Spinal cord (tissue), 10 donors: ENCODE measurements around the gene AFG1L. TPM values are rescaled to one million over a fixed set of nuclear protein-coding genes. Genes with fewer than 3 reads are reported as not detected.
"Not testable (repeated sequence)": the region's sequence is repeated elsewhere in the genome, so short reads cannot be mapped to it uniquely, and the experiment has no call there.

Experiments
- DNase-seq, 6 donors: peaks; one replicate each; pipeline versions ENCODE4 v3.0.0 to v3.0.0-alpha.2; 2013 to 2015; ENCODE audit warnings: low spot score in 6 of 6, low read depth in 4 of 6
- H3K27ac ChIP-seq: one replicate; pipeline ENCODE4 v1.5.1; 2013; ENCODE audit warnings: low read depth, low read length, control low read depth
- H3K27me3 ChIP-seq: one replicate; pipeline ENCODE4 v1.6.1; 2013; ENCODE audit warnings: low read length; ENCODE audit not compliant: control insufficient read depth, insufficient read depth
- H3K36me3 ChIP-seq: one replicate; pipeline ENCODE4 v1.6.1; 2013; ENCODE audit warnings: low read length; ENCODE audit not compliant: control insufficient read depth, insufficient read depth
- H3K4me1 ChIP-seq: one replicate; pipeline ENCODE4 v1.6.1; 2013; ENCODE audit warnings: low read length; ENCODE audit not compliant: control insufficient read depth, insufficient read depth
- H3K4me3 ChIP-seq: one replicate; pipeline ENCODE4 v1.5.1; 2013; ENCODE audit warnings: low read depth, low read length, control low read depth
- H3K9me3 ChIP-seq: one replicate; pipeline ENCODE4 v1.6.1; 2013; ENCODE audit warnings: low read length; ENCODE audit not compliant: control insufficient read depth, insufficient read depth
- WGBS: methylation state at CpG from one replicate; pipeline ENCODE4 v1.1.5; 2013; ENCODE audit warnings: missing lambda C conversion rate; ENCODE audit not compliant: insufficient coverage; 5-methylcytosine and 5-hydroxymethylcytosine counted together
- polyA plus RNA-seq, 2 donors: library from polyadenylated mRNA; unstranded; fragments of 120-200 nt; gene quantifications; one replicate each; pipeline ENCODE4 v1.2.1, GENCODE V29; 2013; ENCODE audit not compliant: insufficient read length in 2 of 2
- total RNA-seq, 2 donors: library from RNA; depleted of rRNA in 1 of 2; stranded (reverse); fragments of 120-200 nt in 1 of 2; fragments of >200 nt in 1 of 2; gene quantifications; one replicate each; pipeline versions ENCODE4 v1.2.3 to v1.2.4, GENCODE V29; 2013 to 2014
- donor health status: healthy.

Gene AFG1L
- total and polyA plus RNA-seq, 4 donors = 5.6 to 12.0 (median 9.5) TPM

DNA sequence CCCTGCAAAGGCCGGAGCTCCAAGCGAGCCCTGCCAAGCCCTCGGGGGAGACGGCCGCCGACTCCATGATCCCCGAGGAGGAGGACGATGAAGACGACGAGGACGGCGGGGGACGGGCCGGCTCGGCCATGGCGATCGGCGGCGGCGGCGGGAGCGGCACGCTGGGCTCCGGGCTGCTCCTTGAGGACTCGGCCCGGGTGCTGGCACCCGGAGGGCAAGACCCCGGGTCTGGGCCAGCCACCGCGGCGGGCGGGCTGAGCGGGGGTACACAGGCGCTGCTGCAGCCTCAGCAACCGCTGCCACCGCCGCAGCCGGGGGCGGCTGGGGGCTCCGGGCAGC, 266.4 kb downstream of the AFG1L start:
- H3K9me3 ChIP-seq, H3K36me3 ChIP-seq, H3K27me3 ChIP-seq, DNase-seq: not testable (repeated sequence)
- peaks cover 23% of the 10 kb centered on the region for H3K4me1 ChIP-seq
- H3K27ac ChIP-seq = peak overlapping the region; percentile 81
- WGBS = 0% methylated on average over 15 of the region's 40 CpGs
- H3K4me3 ChIP-seq = peak overlapping the region; percentile 94

DNA sequence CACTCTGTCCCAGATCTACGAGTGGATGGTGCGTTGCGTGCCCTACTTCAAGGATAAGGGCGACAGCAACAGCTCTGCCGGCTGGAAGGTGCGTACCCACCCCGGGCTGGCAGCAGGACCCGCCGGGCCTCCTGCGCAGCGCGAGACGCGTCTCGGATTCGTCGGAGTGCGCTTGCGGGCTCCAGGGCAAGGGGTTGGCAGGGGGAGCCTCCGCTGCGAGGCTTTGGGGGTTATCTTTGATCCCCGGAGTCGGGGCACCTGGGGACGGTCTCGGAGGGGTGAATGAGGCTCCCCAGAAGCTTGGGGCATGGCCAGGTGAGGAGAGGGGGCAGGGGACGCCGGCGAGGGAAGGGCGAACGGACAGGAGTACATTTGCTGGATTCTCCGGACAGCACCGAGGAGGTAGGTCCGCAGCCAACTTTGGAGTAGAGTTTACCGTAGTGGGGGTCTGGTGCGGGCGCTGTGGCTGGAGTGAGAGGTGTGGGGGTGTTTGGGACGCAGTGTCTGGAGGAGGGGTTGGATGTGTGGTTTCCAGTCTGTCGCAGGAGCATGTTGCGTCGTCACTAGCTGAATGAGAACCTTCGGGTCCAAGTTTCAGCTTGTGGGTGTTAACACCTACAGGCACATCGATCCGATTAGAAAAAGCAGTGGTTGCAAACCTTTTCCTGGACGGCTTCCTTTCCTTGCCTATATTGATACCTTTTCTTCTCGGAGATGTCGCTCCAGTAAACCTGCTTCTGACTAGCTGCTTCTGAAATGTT, 267.1 kb downstream of the AFG1L start:
- WGBS = 4% methylated on average over 46 of the region's 46 CpGs
- Histone ChIP-seq H3K36me3 (peaks cover 8% of the 10 kb centered on the region), H3K27ac (peak overlapping the region; percentile 75), H3K27me3 (no peaks in the 10 kb centered on the region), H3K4me1 (peaks cover 19% of the 10 kb centered on the region), H3K4me3 (peak overlapping the region; percentile 77), H3K9me3 (no peaks in the 10 kb centered on the region)
- DNase-seq = peak in 2 of 6 donors; percentile 41 to 55

DNA sequence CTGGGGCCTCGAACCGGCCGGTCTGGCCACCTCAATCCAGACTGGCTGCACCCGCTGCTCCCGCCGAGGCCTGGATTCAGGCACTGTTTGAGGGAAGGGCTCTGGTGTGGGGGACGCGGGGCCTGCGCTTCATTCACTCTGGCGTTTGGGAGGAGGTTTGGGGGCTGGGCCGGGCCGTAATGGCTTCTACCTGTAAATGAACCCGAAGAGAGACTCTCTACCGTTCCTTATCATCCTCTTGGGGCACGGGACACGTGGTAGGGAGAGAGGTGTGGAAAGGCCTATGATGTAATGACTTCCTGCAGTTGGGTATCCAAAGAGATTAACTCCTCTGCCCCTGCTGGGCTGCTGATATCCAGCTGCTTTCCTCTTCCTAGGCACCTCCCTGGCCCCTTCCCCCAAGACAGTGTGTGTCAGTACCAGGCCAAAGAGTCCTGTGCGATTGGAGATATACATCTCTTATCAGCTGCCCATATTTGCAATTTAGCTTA, 267.7 kb downstream of the AFG1L start:
- peak overlapping the region; percentile 75 for H3K27ac ChIP-seq
- H3K4me1 ChIP-seq = peaks cover 12% of the 10 kb centered on the region
- H3K36me3 ChIP-seq = peaks cover 12% of the 10 kb centered on the region
- peak in 2 of 6 donors; percentile 63 to 68 for DNase-seq
- H3K27me3 ChIP-seq = no peaks in the 10 kb centered on the region
- no peaks in the 10 kb centered on the region for H3K9me3 ChIP-seq
- peak overlapping the region; percentile 77 for H3K4me3 ChIP-seq
- WGBS = 6% methylated on average over 9 of the region's 17 CpGs

DNA sequence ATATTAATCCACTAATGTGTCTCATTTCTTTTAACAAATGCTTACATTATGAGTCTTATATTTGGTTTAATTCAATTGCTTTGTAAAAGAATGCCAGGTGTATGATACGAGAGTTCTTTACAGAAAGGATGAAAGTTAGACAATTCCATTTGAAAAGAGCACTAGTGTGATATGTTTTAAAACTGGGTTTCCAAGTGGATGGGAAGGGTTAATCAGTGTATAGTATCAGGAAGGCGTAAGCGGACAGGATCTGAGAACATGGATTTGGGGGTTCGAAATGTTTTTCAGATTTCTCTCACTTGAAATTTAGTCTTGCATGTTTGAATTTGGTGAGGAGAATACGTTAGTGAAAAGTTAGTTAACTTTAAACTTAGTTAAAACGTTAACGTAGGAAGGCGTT, 268.4 kb downstream of the AFG1L start:
- DNase-seq = no peak
- peaks cover 17% of the 10 kb centered on the region for H3K36me3 ChIP-seq

DNA sequence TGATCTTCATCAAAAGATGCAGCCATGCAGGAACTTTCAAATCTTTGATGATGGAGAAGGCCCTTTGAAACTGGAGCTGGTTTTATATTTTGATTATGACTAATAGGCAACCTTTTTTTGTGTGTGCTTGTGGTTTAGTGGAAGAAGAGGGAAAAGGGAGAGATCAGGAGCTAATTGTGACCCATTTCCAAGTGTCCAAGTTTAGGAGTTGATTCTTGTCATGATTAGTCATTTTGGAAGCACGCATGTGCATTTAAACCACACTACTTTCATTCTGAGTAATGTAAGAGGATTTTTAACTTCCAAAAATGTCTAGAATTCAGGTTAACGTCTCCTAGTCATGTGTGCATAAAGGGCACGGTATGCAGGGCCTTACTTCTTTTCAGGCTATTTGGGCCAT, 269.3 kb downstream of the AFG1L start:
- Histone ChIP-seq H3K4me1 (peaks cover 12% of the 10 kb centered on the region), H3K36me3 (peaks cover 17% of the 10 kb centered on the region), H3K9me3 (no peaks in the 10 kb centered on the region), H3K27ac (no peak overlapping the region), H3K4me3 (no peak overlapping the region), H3K27me3 (no peaks in the 10 kb centered on the region)
- no CpG with 5 or more reads among the region's 3 CpGs for WGBS
- no peak for DNase-seq

More for the DNA sequence above, 268.4 kb downstream of the AFG1L start:
- Histone ChIP-seq H3K9me3 (no peaks in the 10 kb centered on the region), H3K27me3 (no peaks in the 10 kb centered on the region), H3K4me1 (peaks cover 12% of the 10 kb centered on the region), H3K4me3 (peak overlapping the region; percentile 77), H3K27ac (no peak overlapping the region)
- WGBS = 37% methylated on average over 4 of the region's 8 CpGs

DNA sequence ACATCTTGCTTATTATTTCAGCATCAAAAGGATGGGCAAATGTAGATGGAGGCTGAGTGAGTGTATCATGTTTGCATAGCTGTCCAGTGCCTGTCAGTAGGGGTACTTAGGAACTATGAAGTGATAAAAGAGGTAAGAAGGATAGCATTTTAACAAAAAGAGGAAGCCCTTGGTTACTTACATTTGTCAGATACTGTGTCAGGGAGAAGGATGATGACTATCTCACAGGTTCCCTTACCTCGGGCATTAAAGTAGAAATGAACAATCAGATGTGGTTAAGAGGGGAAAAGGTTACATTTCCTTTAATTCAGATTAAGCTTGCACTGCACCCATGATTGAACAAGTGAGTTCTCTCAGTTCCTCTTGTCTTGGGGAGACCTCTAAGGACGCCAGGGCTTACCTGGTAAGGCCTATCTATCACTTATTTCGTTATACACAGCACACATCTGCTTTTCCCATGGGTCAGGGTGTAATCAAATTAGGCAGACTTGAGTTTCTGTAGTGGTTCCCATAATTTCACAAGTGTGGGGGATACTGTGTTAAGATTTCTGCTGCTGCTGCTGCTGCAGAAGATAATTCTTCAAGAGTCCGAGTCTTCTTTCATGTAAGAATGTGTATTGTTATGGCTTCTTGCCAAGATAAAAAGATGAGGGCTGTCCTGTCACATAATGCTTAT, 270.4 kb downstream of the AFG1L start:
- no peaks in the 10 kb centered on the region for H3K27me3 ChIP-seq
- no peak for DNase-seq
- no peak overlapping the region for H3K27ac ChIP-seq
- H3K9me3 ChIP-seq = no peaks in the 10 kb centered on the region
- H3K4me1 ChIP-seq = peaks cover 12% of the 10 kb centered on the region
- peaks cover 25% of the 10 kb centered on the region for H3K36me3 ChIP-seq
- WGBS = no CpG with 5 or more reads among the region's 4 CpGs
- H3K4me3 ChIP-seq = no peak overlapping the region

DNA sequence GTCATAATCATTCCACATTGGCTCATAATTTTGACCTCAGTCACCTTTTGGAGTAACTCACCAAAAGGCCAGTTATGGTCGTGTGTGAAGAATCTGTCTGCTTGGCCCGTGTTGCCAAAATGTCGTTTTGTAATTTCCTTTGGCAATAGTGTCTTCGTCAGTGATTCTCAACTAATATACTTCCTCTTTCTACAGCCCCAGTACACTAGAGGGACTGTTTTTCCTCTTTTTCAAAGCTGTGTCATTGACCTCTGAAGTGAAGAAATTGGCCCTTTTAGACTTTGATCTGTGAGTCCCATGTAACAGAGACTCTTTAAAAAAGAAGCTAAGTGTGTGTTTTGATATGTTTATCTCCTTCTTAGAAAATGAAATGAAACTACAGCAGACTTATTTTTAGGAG, 271.0 kb downstream of the AFG1L start:
- no CpG with 5 or more reads among the region's 4 CpGs for WGBS
- H3K4me3 ChIP-seq = no peak overlapping the region
- H3K27me3 ChIP-seq = no peaks in the 10 kb centered on the region
- peak in 1 of 6 donors; percentile 37 for DNase-seq
- peaks cover 12% of the 10 kb centered on the region for H3K4me1 ChIP-seq
- peaks cover 27% of the 10 kb centered on the region for H3K36me3 ChIP-seq
- H3K27ac ChIP-seq = no peak overlapping the region
- no peaks in the 10 kb centered on the region for H3K9me3 ChIP-seq

DNA sequence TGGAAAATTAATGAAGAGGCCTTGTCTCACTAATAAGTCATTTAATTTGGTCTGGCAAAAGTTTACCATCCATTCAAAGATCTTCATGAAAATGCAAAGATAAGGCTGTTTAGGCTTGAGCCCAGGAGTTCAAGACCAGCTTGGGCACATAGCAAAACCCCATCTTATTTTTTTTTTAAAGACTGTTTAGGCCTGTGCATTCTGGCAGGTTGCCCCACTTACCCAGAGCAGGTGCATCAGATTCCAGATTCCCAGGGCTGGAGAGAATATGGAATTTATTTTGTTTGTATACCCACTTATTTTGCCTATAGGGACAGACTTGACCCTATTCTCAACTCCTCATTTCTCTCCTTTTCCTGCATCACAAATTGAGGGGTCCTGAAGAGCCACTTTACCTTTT, 271.6 kb downstream of the AFG1L start:
- Histone ChIP-seq H3K27me3 (no peaks in the 10 kb centered on the region), H3K36me3 (peaks cover 27% of the 10 kb centered on the region), H3K9me3 (no peaks in the 10 kb centered on the region), H3K27ac (no peak overlapping the region), H3K4me3 (no peak overlapping the region), H3K4me1 (peaks cover 12% of the 10 kb centered on the region)
- DNase-seq = no peak

DNA sequence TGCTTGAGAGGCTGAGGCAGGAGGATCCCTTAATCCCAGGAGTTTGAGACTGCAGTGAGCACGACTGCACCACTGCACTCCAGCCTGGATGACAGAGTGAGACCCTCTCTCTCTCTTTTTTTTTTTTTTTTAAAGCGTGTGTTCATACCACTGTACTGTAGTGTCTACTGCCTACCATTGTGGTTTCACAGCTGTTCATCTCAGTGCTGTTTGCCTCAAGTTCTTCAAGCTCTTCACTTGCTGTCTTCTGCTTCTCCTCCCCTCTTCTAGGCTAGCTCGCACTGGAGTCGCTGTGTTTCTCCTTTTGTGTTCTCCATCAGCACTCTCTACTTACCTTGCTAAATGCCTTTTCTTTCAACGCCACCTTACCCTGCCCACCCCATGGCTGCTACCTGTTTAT, 273.2 kb downstream of the AFG1L start:
- Histone ChIP-seq H3K36me3 (peaks cover 19% of the 10 kb centered on the region), H3K9me3 (no peaks in the 10 kb centered on the region), H3K27ac (no peak overlapping the region), H3K27me3 (no peaks in the 10 kb centered on the region), H3K4me1 (no peaks in the 10 kb centered on the region), H3K4me3 (no peak overlapping the region)
- WGBS = 85% methylated on average over 3 of the region's 5 CpGs
- DNase-seq = no peak
